ENCODE results near the gene KRTAP2-3.

DNA sequence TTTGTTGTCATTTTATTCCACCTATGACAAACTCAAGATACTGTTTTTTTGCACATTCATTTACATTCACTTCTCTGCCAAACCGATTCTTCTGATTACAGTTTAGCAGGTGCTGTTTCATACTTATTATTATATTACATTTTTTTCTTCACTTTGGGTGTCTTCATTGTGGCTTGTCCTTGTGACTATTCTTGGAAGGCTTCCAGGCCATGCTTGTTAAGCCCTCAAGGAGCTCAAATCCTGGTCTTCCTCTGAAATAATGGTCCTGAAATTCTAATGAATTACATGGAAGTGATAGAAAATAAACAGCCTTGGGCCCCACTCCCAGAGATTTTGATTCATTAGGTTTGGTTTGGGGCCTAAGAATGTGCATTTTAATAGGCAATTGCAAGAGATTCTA, 4.4 kb upstream of the KRTAP2-3 start:
- TF ChIP-seq, protein P1, sequence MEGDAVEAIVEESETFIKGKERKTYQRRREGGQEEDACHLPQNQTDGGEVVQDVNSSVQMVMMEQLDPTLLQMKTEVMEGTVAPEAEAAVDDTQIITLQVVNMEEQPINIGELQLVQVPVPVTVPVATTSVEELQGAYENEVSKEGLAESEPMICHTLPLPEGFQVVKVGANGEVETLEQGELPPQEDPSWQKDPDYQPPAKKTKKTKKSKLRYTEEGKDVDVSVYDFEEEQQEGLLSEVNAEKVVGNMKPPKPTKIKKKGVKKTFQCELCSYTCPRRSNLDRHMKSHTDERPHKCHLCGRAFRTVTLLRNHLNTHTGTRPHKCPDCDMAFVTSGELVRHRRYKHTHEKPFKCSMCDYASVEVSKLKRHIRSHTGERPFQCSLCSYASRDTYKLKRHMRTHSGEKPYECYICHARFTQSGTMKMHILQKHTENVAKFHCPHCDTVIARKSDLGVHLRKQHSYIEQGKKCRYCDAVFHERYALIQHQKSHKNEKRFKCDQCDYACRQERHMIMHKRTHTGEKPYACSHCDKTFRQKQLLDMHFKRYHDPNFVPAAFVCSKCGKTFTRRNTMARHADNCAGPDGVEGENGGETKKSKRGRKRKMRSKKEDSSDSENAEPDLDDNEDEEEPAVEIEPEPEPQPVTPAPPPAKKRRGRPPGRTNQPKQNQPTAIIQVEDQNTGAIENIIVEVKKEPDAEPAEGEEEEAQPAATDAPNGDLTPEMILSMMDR (conservative IDR thresholded peaks at IDR 0.05) = no peak
- no peak for TF ChIP-seq ZFX (IDR thresholded peaks at IDR 0.05)

Data from C4-2B (cell line).